TTC549 (cell line): ENCODE results near the gene RNF149.
"Not testable (repeated sequence)": the region's sequence is repeated elsewhere in the genome, so short reads cannot be mapped to it uniquely, and the experiment has no call there.

ENCODE experiments used
- FAIRE-seq: peaks from 2 replicates; lab custom pipeline; 2012; peaks lifted over from hg19 to GRCh38; lab: Jason Lieb, UNC

Gene RNF149, protein sequence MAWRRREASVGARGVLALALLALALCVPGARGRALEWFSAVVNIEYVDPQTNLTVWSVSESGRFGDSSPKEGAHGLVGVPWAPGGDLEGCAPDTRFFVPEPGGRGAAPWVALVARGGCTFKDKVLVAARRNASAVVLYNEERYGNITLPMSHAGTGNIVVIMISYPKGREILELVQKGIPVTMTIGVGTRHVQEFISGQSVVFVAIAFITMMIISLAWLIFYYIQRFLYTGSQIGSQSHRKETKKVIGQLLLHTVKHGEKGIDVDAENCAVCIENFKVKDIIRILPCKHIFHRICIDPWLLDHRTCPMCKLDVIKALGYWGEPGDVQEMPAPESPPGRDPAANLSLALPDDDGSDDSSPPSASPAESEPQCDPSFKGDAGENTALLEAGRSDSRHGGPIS

DNA sequence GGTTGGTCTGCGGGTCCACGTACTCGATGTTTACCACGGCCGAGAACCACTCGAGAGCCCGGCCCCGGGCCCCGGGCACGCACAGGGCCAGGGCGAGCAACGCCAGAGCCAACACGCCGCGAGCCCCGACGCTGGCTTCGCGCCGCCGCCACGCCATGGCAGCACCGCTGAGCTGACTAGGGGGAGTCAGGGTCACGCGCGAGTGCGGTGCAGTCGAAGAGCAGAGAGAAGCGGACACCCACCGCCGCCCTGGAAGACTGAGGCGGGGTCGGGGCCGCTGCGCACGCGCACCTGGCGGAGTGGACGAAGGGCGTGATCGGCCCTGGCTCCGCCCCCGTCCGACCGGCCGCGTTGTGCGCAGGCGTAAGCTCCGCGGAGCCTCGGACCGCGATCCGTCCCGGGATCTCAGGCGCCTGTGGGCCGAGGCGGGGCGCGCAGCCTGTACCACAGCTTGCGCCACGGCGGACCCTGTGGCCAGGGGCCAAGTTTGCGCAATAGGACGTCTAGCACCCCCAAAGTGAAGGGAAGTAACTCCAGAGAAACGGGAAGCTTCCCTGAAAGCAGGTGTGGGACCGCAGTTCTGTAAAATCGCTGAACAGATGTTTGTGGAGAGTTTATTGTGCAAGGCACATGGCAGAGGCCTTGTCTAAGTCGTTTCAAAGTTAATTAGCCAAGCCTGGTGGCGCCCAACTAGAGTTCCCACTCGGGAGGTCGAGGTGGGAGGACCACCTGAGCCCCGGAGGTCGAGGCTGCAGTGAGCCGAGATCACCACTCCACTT is at the start of gene RNF149:
Gene RNF149 (minus strand): TSS at position 270 of the 779 bp plus-strand sequence. CDS start 113 bp downstream, at position 157.
- FAIRE-seq = no peak

DNA sequence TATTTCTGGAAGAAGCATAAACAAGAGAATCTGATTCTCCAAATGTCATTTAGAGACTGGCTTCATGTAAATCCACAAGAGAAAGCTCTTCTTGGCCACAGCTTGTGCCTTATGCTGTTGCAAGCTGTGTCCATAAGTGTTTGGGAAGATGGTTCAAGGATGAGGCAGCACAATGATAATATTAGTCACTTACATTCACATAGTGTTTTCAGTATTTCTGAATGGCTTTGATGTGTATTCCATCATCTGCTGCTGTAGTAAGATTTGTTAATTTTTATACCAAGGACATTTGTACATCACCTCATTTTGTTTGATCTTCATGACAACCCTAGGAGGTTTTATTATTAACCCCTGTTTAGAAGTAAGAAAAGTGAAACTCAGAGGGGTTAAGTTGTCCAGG is 48.9 kb upstream of the RNF149 start:
- no peak for FAIRE-seq

DNA sequence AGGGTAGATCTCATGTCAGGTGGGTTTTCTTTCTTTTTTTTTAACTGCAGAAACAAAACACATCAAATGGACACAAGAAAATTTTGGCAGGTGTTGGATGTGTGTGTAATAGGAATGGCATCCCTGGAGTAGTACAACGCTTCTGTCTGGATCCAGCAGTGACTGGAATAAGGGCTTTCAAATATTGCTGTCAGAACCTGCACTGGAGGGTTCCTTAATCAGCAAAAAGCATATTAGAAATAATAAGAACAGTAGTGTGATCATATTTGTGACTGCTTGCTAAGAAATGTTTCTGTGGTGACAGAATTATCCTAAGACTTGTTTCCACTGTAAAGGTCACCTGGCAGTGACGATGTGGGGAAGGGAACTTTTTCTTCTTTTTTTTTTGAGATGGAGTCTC is 48.0 kb upstream of the RNF149 start:
- FAIRE-seq = no peak

DNA sequence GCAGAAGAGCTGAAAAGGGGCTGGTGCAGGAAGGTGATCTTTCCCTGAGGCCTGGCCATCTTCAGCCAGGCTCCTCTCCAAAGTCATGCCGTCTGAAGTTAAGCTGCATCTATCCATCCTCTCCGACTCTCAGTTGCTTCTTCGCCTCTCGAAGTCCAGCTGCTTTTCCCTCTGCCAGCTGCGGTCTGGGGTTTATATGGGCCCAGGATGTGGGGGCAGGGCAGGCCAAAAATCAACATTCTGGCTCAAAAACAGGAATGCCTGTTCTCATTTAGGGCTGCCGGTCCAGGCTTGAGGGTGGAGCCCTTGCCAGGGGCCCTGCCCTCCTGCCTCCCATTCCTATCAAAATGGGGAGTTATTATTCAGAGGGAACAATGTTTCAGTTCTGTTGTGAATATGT is 47.6 kb upstream of the RNF149 start:
- FAIRE-seq = no peak

DNA sequence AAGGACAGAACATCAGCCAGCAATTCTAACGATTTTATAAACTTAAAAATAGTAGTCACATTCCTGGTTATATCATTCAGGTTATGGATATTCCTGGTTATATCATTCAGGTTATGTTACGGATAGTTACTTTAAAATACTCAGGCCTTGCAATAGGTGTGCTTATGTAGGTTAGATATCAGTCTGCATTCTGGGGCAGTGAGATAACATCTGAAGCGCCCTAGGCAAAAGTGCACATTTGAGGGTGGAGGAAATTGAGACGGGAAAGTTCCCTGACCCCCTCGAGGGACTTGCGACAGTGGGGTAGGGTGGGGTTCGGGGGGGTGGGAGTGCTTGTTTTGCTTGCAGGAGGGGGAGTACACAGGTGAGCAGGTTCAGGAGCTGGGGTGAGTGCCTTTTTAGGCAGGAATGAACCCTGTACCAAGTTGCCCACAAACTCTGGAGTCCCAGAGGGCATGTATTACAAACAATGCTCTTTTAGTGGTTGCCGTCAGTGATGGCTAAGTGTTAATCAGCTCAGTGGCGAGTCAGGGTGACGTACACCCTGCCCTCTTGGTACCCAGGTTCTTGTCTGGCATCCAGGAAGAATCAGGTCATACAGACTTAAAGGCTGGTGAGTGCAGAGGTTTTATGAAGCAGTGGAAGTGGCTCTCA is 47.0 kb upstream of the RNF149 start:
- FAIRE-seq = no peak

DNA sequence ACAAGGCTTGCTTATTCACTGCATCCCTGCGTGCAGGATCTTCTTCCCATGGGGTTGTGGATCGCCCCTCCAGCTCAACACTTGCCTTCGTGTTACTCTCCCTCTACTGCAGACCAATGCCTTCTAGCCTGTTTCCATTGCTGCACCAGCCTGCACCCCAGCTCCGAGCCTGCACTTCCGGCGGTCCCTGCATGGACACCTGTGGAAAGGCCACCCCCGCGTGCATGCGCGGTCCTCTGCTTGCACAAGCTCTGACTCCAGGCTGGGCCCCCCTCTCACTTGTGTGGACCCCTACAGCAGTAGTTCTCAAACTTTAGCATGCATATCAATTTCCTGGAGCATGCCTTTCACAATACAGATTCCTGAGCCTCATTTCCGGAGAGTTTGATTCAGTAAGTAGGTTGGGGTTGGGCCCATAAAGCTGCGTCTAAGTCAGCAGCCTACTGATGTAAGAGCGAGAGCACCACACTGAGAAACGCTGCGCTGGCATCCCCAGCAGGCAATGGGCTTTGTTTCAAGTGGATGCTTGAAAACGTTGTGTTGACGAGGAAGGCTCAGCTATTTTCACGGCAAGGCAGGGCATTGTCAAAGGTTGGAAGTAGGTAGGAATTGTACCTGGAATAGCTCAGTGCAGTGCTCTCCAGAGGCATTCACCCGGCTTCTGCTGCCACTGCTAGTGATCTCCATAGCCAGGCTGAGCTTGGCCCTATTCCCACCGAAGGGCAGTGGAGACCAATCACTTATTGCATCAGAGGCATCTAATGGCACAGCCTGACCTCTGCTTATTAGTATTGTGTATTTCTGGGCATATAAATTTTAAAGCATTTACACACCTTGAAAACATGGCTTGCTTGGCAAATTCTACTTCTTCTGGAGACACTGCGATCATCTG is 46.2 kb upstream of the RNF149 start:
- FAIRE-seq = no peak

DNA sequence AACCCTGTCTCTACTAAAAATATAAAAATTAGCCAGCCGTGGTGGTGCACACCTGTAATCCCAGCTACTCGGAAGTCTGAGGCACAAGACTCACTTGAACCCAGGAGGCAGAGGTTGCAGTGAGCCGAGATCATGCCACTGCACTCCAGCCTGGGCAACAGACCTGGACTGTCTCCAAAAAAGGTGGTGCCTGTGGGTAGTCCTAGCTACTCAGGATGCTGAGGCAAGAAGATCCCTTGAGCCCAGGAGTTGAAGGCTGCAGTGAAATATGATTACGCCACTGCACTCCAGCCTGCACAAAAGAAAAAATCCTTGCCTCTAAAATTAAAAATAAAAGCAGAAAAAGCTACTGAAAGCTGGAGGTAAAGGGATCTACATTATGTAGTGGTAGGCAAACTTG is 44.1 kb upstream of the RNF149 start:
- FAIRE-seq = not testable (repeated sequence)

DNA sequence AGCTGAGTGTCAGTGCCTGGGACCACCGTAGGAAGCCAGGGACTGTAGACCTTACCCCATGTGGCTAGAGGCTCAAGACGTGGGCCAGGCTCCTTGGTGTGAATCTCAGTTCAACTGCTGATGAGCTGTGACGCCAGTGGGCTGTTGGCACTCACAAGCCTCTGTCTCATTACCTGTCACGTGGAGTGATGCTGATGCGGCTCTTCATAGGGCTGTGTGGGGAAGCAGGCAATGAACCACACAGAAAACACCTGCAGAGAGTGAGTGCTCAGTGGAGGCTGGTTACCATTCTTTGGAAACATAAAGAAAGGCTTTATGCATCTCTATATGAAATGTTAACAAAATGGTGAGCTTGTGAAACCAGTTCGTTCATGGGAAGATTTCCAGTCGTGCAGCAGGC is 42.7 kb upstream of the RNF149 start:
- no peak for FAIRE-seq

DNA sequence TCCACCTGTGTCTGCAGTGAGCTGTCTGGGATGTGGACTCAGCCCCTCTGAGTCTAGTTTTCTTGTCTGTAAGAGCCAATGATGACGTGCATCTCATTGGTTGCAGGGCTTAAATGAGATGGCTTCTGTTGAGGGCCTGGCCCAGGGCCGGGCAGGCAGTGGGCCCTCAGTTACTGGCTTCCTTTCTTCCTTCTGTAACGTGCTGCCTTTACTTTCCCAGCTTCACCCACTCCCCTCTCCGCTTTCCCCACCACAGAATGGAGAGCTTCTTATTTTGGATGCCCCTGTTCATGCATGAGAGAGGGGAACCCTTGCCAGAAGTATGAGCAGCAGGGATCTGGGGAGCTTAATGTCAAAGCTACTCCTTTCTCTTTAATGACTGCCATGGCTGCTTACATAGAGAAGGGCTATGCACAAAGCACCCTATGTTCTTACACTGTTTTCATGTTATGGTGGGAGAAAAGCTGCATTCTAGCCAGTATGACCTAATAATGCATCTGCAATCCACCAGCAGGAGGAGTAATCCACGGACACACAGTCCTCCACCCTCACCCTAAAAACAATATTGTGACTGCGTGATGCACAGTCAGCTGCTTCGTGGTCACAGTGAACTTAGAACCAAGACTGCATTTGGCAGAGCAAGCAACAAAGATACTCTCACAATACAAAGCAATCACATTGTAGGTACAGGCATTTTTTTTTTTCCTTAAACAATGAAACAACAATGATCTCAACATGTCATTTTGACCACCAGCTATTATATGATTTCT is 41.6 kb upstream of the RNF149 start:
- FAIRE-seq = no peak

DNA sequence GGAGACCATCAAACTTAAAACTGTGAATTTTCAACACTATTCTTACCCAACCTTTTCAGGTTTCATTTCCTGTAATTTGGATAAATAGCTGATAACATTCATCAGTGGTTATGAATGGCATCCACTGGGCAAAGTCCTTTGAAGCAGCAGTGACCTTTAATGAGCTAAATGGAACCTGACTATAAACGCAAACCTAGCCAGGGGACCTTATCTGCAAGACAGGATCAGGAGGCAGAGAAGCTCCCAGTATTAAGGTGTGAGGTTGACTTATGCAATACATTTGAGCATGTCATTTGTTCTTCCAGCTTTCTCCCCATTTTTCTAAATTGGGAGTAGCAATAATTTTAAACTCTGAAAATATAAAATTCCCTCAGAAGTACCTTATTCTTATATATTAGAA is 40.4 kb upstream of the RNF149 start:
- FAIRE-seq = no peak

DNA sequence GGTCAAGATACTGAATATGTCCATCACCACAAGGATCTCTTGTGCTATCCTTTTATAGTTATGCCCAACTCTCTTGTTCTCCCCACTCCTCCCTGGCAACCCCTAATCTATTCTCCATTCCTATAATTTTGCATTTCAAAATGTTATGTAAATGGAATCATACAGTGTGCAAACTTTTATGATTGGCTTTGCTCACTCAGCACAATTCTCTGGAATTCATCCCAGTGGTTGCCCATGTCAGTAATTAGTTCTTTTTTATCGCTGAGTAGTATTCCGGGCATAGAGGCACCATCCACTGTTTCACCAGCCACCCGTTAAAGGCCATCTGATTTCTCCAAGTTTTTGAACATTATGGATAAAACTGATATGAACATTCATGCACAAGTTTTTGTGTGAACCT is 38.4 kb upstream of the RNF149 start:
- FAIRE-seq = no peak

DNA sequence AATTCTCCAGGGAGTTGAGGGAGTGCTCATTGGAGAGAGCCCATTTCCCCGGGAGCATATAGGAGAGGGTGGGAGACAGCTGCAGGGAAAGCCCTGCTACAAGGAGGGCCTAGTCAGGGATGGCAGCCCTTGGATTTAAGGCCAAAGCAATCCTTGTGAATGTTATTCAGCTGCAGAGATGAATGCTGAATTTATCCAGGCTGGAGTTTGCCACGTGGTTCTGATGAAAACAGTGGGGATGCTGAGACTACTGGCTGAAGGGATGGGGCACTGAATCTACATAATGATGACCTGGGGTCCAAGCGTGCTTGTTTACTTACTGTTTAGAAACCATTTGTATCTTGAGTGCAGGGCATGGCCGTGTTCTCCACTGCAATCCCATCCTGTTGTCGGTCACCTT is 35.6 kb upstream of the RNF149 start:
- FAIRE-seq = no peak

DNA sequence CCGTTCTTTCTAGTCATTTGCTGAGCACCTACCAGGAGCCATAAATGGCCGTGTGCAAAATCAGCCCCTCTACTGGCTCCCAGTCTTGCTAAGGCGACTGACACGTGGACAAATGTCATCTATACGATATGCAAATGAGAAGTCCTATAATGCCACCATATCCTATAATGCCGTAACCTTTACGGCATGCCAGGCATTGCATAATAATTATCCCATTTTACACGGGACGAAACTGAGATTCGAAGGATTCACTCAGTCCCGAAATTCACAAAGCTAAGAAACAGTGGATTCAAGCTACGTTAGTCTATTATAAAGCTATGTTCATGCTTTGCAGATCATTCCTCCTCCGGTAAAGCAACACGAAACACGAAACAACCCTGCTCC is 34.1 kb upstream of the RNF149 start:
- FAIRE-seq = no peak

DNA sequence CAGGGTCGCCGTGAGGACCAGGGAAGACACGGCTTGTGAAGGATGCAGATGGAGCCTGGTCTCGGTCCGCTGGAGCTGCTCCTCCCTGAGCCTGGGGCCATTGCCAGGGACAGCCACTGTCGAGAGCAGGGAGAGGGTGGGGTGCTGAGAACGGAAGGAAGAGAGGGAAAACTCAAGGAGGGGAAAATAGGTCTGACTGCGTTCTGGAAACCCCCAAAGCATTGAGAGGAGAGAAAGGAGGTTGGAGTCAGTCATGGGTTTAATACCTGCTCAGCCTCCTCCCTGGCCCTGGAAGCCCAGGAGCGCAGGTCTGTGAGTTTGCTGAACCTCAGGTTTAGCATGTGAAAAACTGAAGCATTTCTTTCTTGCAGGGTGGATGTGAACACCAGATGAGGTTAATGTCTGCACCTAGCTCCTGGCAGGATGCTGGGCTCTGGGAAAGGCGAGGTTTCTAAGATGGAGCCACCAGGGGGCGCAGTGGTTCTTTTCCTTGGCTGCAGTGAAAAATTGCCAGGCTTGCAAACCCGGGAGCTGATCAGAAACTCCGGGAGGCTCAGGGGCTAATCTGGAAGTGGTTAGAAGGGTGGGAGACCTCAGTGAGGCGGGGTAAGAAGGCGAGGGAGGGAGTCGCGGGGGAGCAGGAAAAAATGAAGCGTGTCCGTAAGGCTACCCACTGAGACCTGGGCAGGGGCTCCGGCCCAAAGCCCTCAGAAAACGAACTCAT is 33.6 kb upstream of the RNF149 start:
- FAIRE-seq = no peak

DNA sequence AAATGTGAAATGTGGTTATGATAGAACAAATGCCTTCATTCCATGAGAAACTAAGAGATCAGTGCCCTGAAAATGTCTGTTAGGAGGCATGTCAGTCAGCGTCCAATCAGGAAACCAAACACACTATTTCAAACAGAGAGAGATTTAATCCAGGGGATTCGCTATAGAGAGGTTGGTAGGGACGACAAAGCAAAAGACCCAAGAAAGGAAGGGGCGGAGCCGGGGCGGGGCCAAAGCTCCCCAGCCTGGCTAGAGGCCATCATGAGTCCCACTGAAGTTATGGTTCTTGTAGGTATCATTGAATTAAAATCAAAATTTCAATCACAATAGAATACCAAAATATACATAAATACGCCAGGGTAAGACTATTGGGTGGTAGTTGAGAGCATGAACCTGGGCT is 32.9 kb upstream of the RNF149 start:
- no peak for FAIRE-seq

DNA sequence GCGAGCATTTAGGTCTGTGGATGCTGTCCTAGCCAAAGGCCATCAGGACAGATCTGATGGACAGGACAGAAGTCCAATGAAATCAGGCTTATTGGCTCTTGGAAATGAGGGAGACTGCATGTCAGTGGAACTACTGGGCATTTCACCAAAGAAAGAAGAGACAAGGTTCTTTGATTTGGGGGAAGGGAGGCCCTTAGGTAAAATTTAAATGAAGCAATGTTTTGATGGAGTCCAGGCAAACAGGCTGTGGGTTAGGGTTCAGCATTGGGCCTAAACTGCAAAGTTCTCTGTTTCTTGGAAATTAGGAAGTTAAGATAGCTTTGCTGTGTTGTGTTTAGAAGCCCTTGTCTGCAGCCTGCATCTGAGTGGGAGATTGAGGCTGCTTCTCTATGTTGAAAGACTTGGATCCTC is 31.6 kb upstream of the RNF149 start:
- no peak for FAIRE-seq

DNA sequence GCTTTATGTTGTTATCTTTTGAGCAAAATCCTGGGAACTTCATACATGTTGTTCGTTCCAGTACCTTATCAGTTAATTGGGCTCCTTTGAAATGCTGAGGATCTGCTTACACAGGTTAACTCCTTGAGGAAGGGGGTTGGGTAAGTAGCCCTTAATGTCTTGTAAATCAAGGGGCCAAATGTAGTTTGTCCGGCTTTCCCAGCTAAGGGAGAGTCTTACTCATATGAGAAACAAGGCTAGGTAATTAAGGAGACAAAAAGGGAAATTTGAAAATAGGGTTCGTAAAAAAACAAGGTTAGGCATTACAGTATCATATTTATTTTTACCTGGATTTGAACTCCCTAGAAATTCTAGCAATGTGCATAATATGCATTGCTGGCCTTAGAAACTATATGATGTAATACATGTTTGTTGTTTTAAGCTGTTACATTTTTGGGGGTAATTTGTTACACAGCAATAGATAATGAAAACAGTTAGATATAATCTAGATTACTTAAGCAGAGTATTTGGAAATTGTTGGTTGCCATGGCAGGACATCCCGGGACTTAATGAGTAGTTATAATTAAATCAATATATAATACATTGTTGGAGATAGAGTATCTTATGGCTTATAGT is 30.9 kb upstream of the RNF149 start:
- no peak for FAIRE-seq

DNA sequence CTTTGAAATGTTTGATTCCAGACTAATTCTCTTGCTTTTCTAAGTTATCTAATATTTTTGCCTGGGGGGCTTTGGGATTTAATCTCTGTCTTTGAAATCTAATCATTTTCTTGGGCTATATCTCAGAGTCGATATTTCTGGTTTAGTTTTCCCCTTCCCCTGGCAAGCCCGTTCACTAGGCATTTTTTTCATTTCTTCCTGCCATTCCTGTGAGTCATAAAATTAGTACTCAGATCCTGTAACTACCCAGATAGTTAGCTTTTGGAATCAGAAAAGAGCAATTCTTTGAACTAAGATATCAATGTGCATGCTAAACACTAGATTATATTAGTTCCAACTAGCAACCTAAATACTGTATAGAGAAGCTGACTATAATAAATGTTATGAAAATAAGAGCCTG is 29.4 kb upstream of the RNF149 start:
- no peak for FAIRE-seq

DNA sequence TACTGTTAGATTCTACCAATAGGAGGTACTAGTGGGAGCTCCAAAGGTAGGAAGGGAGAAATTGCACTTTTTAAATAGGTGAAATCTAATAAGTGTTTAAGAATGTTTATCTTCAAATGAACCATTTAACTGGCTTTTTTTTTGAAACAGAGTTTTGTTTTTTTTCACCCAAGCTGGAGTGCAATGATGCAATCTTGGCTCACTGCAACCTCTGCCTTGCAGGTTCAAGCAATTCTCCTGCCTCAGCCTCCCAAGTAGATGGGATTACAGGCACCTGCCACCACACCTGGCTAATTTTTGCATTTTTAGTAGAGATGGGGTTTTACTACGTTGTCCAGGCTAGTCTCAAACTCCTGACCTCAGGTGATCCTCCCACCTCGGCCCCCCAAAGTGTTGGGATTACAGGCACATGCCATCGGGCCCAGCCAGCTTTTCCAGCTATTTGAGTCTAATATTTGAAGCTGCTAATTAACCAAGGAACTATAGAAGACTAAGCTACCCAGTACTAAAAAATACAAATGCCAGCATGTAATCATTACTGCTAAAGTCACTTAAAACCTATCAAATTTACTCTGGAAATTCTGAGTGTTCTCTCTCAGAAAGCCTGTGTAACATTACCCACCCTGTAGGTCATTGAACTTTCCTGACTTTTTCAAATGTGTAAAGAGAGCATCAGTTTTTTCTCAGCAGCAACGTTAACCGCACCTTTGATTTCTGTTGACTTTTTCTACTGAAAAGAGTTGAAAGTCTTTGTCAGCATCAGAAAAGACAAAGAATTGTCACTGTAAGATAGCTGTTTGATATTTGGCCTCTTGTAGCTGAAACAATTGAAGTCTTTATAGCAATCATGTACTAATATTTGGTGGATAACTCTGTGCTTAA is 24.6 kb upstream of the RNF149 start:
- no peak for FAIRE-seq
